Right lobe of liver (tissue), 4 donors: ENCODE measurements around the gene IMP4.

Source experiments
- POLR2A ChIP-seq: fragments of 450-650 bp; IDR thresholded peaks from one replicate; pipeline ENCODE4 v1.6.1; 2017; ENCODE audit warnings: antibody characterized with exemption, mild to moderate bottlenecking
- TF ChIP-seq, protein P1 (sequence below), 4 donors: fragments of 200-600 bp in 3 of 4; fragments of 450-650 bp in 1 of 4; IDR thresholded peaks; one replicate each; pipeline versions ENCODE4 v1.5.1 to v1.8.0; 2016 to 2022; ENCODE audit warnings: antibody characterized with exemption in 4 of 4, mild to moderate bottlenecking in 2 of 4
- donor health status: DM: no; HTN: no; CAD: no.
- donor health status: DM: no; HTN: no; CAD: no.
- donor health status: DM: no; HTN: yes; CAD: no.

DNA sequence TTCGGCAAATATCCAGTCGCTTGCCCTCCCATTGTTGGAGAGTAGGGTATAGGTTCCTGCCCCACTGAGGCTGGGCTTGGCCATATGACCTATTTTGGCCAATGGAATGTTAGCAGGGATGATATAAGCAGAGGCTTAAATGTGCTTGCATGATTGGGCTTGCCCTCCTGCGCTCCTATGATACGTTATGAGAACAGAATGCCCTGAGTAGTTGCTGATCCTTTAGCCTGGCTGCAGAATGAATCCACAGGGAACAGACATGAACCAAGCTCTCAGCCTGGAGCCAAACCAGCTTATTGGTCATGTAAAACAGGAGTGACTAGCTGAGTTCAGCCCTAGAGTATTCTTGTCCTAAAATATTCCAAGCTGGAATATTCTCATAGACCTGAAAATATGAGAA is 34.8 kb upstream of the IMP4 start:
- TF ChIP-seq POLR2A = no peak
- TF ChIP-seq, protein P1, sequence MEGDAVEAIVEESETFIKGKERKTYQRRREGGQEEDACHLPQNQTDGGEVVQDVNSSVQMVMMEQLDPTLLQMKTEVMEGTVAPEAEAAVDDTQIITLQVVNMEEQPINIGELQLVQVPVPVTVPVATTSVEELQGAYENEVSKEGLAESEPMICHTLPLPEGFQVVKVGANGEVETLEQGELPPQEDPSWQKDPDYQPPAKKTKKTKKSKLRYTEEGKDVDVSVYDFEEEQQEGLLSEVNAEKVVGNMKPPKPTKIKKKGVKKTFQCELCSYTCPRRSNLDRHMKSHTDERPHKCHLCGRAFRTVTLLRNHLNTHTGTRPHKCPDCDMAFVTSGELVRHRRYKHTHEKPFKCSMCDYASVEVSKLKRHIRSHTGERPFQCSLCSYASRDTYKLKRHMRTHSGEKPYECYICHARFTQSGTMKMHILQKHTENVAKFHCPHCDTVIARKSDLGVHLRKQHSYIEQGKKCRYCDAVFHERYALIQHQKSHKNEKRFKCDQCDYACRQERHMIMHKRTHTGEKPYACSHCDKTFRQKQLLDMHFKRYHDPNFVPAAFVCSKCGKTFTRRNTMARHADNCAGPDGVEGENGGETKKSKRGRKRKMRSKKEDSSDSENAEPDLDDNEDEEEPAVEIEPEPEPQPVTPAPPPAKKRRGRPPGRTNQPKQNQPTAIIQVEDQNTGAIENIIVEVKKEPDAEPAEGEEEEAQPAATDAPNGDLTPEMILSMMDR (IDR thresholded peaks at IDR 0.05) = no peak
